ENCODE results near the gene GLYR1.

The GLYR1 gene

GRCh38 chr16:4828567-4829321 lies 18.3 kb downstream of the GLYR1 start:
- peaks cover 18% of the 10 kb centered on the region for H3K79me2 ChIP-seq (ENCODE audit: low read length)
- no peak overlapping the region for H3K4me3 ChIP-seq (ENCODE audit: low read length)
- no peaks in the 10 kb centered on the region for H3F3A ChIP-seq (ENCODE audit: insufficient read depth, low read length)
- DNase-seq = no peak
- H3K9ac ChIP-seq (ENCODE audit: low read length) = no peak overlapping the region
- peaks cover 16% of the 10 kb centered on the region; the same call in 1 of the 2 replicates for H3K36me3 ChIP-seq (replicated peaks; ENCODE audit: insufficient read depth, low read length)
- no peak overlapping the region for H2AFZ ChIP-seq (ENCODE audit: low read length)
- H3K27me3 ChIP-seq (replicated peaks; ENCODE audit: insufficient read depth, low read length) = no peaks in the 10 kb centered on the region
- no peak overlapping the region for H3K4me2 ChIP-seq (ENCODE audit: low read depth, low read length)
- H4K20me1 ChIP-seq (ENCODE audit: insufficient read depth, low read length) = no peaks in the 10 kb centered on the region
- no peaks in the 10 kb centered on the region for H3K9me3 ChIP-seq (replicated peaks; ENCODE audit: insufficient read depth, low read length)
- H3K9me2 ChIP-seq (replicated peaks; ENCODE audit: insufficient read depth, low read length) = no peaks in the 10 kb centered on the region
- no peaks in the 10 kb centered on the region for H3K4me1 ChIP-seq (ENCODE audit: low read length)
- H3K27ac ChIP-seq (ENCODE audit: low read length) = no peak overlapping the region
- TF ChIP-seq EZH2 (optimal IDR thresholded peaks at IDR 0.05; ENCODE audit: low read depth, low read length) (no peak), EZH2phosphoT487 (IDR thresholded peaks at IDR 0.05; ENCODE audit: low read length) (no peak), CTCF (IDR thresholded peaks at IDR 0.05; ENCODE audit: low read length) (no peak)

DNA sequence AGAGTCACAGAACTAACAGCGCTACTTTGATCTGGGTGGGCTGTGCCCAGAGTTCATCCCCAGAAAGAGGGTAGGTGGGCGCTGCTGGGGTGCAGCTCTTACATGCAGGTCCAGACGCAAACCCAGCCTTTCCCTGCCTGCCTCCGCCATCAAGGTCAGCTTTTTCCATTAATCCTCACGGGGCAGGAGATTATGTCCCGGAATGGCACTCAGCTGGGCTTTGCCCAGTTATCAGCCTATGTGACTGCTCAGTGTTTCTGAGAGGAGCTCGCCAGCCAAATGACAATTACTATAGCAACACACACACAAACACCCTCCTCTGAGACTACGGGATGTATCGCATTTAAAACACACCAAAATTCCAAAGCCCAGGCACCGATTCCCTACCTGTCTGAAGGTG lies 20.1 kb downstream of the GLYR1 start:
- DNase-seq = no peak
- Histone ChIP-seq H3K4me3 (ENCODE audit: low read length) (no peak overlapping the region), H4K20me1 (ENCODE audit: insufficient read depth, low read length) (no peaks in the 10 kb centered on the region), H3K27me3 (replicated peaks; ENCODE audit: insufficient read depth, low read length) (no peaks in the 10 kb centered on the region), H3K4me1 (ENCODE audit: low read length) (no peaks in the 10 kb centered on the region), H3K79me2 (ENCODE audit: low read length) (0 out of 2 replicates have a peak, but pooled peaks cover 8% of the 10 kb centered on the region), H3K4me2 (ENCODE audit: low read depth, low read length) (no peak overlapping the region), H3F3A (ENCODE audit: insufficient read depth, low read length) (no peaks in the 10 kb centered on the region), H3K9me2 (replicated peaks; ENCODE audit: insufficient read depth, low read length) (no peaks in the 10 kb centered on the region), H2AFZ (ENCODE audit: low read length) (no peak overlapping the region), H3K36me3 (replicated peaks; ENCODE audit: insufficient read depth, low read length) (peaks cover 19% of the 10 kb centered on the region), H3K9ac (ENCODE audit: low read length) (no peak overlapping the region), H3K9me3 (replicated peaks; ENCODE audit: insufficient read depth, low read length) (no peaks in the 10 kb centered on the region), H3K27ac (ENCODE audit: low read length) (no peak overlapping the region)
- TF ChIP-seq EZH2 (optimal IDR thresholded peaks at IDR 0.05; ENCODE audit: low read depth, low read length) (no peak), EZH2phosphoT487 (IDR thresholded peaks at IDR 0.05; ENCODE audit: low read length) (no peak), CTCF (IDR thresholded peaks at IDR 0.05; ENCODE audit: low read length) (no peak)

GRCh38 chr16:4826526-4826925 lies 20.6 kb downstream of the GLYR1 start:
- Histone ChIP-seq H3K27me3 (replicated peaks; ENCODE audit: insufficient read depth, low read length) (no peaks in the 10 kb centered on the region), H3K9ac (ENCODE audit: low read length) (no peak overlapping the region), H3K9me3 (replicated peaks; ENCODE audit: insufficient read depth, low read length) (no peaks in the 10 kb centered on the region), H3K27ac (ENCODE audit: low read length) (no peak overlapping the region), H3K36me3 (replicated peaks; ENCODE audit: insufficient read depth, low read length) (peaks cover 14% of the 10 kb centered on the region), H3K4me3 (ENCODE audit: low read length) (no peak overlapping the region), H3K4me2 (ENCODE audit: low read depth, low read length) (no peak overlapping the region), H4K20me1 (ENCODE audit: insufficient read depth, low read length) (no peaks in the 10 kb centered on the region), H3F3A (ENCODE audit: insufficient read depth, low read length) (no peaks in the 10 kb centered on the region), H3K4me1 (ENCODE audit: low read length) (no peaks in the 10 kb centered on the region), H3K79me2 (ENCODE audit: low read length) (0 out of 2 replicates have a peak, but pooled peaks cover 8% of the 10 kb centered on the region), H3K9me2 (replicated peaks; ENCODE audit: insufficient read depth, low read length) (no peaks in the 10 kb centered on the region), H2AFZ (ENCODE audit: low read length) (no peak overlapping the region)
- no peak for DNase-seq
- no peak for TF ChIP-seq EZH2phosphoT487 (IDR thresholded peaks at IDR 0.05; ENCODE audit: low read length)
- no peak for TF ChIP-seq CTCF (IDR thresholded peaks at IDR 0.05; ENCODE audit: low read length)
- no peak for TF ChIP-seq EZH2 (optimal IDR thresholded peaks at IDR 0.05; ENCODE audit: low read depth, low read length)

Measured in MM.1S (cell line).